ACC112 (cell line): Measurements from ENCODE around the gene SLC13A3.

Experiments
- H2AFZ ChIP-seq: fragments of 200-600 bp; sonication (generic); one replicate; pipeline ENCODE4 v1.6.0; 2017; ENCODE audit warnings: antibody characterized with exemption, low read length; ENCODE audit not compliant: unreplicated experiment
- H3K27ac ChIP-seq: fragments of 200-600 bp; sonication (generic); 2 replicates; pipeline ENCODE4 v1.5.1; 2014; ENCODE audit warnings: low read depth, mild to moderate bottlenecking, antibody characterized with exemption, low read length, moderate library complexity
- H3K27me3 ChIP-seq: fragments of 200-600 bp; sonication (generic); 2 replicates; pipeline ENCODE4 v1.6.1; 2014; ENCODE audit warnings: mild to moderate bottlenecking, antibody characterized with exemption, low read length, moderate library complexity, mixed read lengths; ENCODE audit not compliant: insufficient read depth
- H3K36me3 ChIP-seq: fragments of 200-600 bp; sonication (generic); 2 replicates; pipeline ENCODE4 v1.6.1; 2016; ENCODE audit warnings: mild to moderate bottlenecking, antibody characterized with exemption, low read length, moderate library complexity, mixed read lengths; ENCODE audit not compliant: insufficient read depth
- H3K4me1 ChIP-seq: fragments of 200-600 bp; sonication (generic); one replicate; pipeline ENCODE4 v1.6.1; 2016; ENCODE audit warnings: low read length, mixed read lengths; ENCODE audit not compliant: insufficient read depth, unreplicated experiment, control insufficient read depth
- H3K4me3 ChIP-seq: fragments of 200-600 bp; sonication (generic); 2 replicates; pipeline ENCODE4 v1.5.1; 2014; ENCODE audit warnings: mild to moderate bottlenecking, low read depth, low read length
- H3K79me2 ChIP-seq: fragments of 200-600 bp; sonication (generic); one replicate; pipeline ENCODE4 v1.6.0; 2016; ENCODE audit warnings: low read length; ENCODE audit not compliant: control insufficient read depth, unreplicated experiment, insufficient read depth

The SLC13A3 gene

DNA sequence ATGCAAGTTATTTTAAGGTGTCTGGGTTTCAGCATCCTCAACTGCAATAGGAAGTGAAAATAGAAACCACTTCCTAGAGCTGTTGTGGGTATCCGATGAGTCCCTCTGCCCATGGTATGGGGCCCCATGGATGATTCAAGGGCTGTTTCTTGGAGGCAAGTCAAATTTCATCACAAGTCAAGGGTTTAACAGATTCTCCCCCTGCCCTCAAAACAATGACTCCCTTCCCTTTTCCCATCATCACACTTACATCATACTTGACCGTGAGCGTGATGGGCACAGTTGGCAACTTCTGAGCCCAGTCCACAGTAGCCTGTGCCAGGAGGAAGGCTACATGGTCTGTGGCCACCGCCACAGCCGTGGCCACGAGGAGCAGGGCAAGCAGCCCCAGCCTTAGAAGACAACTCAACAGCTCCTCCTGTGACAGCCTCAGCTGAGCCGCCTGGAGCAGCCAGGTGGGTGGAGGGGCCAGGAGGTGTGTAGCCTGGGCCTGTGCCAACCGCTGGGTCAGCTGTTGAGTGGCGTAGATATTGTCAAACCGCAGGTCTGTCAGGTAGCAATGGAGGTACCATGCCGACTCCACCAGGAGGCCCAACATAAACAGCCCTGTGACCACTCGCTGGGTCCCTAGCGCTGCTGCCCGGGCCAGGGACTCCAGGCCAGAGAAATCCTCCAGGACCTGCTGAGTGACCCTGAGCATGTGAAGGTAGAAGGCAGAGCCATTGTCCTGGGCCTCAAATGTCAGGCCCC, 106.0 kb downstream of the SLC13A3 start:
- Histone ChIP-seq H3K79me2 (no peaks in the 10 kb centered on the region), H3K27ac (no peak overlapping the region), H3K36me3 (no peaks in the 10 kb centered on the region), H3K27me3 (peaks cover 39% of the 10 kb centered on the region), H3K4me1 (peaks cover 4% of the 10 kb centered on the region), H3K4me3 (no peak overlapping the region), H2AFZ (no peak overlapping the region)

DNA sequence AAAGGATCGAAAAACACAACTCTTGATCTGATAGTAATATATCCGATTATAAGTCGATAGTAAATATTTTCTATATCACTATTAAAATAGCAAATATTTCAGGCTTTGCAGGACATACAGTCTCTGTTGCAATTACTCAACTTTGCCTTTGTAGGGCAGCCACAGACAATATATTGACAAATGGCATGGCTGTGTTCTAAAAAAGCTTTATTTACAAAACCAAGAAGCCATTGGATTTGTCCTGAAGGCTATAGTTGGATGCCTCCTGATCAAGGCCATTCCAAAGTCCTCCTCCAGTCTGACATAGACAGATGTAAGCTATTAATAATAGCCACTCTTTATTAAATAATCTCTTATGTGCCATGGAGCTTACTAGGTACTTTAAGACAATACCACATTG, 106.7 kb downstream of the SLC13A3 start:
- peaks cover 46% of the 10 kb centered on the region for H3K27me3 ChIP-seq
- no peaks in the 10 kb centered on the region for H3K79me2 ChIP-seq
- no peaks in the 10 kb centered on the region for H3K36me3 ChIP-seq
- no peak overlapping the region for H3K4me3 ChIP-seq
- no peak overlapping the region for H2AFZ ChIP-seq
- H3K4me1 ChIP-seq: peaks cover 4% of the 10 kb centered on the region
- H3K27ac ChIP-seq: no peak overlapping the region

GRCh38 chr20:46543959-46544358, 107.3 kb downstream of the SLC13A3 start:
- H3K36me3 ChIP-seq: no peaks in the 10 kb centered on the region
- H3K27ac ChIP-seq: no peak overlapping the region
- H3K27me3 ChIP-seq: peaks cover 52% of the 10 kb centered on the region
- no peaks in the 10 kb centered on the region for H3K79me2 ChIP-seq
- H2AFZ ChIP-seq: no peak overlapping the region
- H3K4me1 ChIP-seq: peaks cover 4% of the 10 kb centered on the region
- no peak overlapping the region for H3K4me3 ChIP-seq

DNA sequence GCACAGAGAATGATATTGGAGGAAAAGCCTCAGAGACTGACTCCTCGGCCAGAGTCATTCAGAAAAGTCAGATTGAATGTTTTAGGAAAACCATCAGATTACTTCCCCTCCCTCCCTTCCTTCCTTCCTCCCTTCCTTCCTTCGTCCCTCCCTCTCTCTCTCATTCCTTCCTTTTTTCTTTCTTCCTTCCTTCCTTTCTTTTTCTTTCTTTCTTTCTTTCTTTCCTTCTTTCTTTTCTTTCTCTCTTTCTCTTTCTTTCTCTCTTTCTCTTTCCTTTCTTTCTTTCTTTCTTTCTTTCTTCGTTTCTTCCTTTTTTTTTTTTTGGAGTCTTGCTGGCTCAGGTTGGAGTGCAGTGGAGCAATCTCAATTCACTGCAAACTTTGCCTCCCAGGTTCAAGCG, 108.2 kb downstream of the SLC13A3 start:
- Histone ChIP-seq H2AFZ (no peak overlapping the region), H3K27ac (no peak overlapping the region), H3K4me1 (peaks cover 4% of the 10 kb centered on the region), H3K36me3 (no peaks in the 10 kb centered on the region), H3K27me3 (peaks cover 56% of the 10 kb centered on the region), H3K79me2 (no peaks in the 10 kb centered on the region), H3K4me3 (no peak overlapping the region)

GRCh38 chr20:46541229-46541935, 109.9 kb downstream of the SLC13A3 start:
- peaks cover 4% of the 10 kb centered on the region for H3K4me1 ChIP-seq
- H3K27me3 ChIP-seq: peaks cover 65% of the 10 kb centered on the region
- no peak overlapping the region for H3K27ac ChIP-seq
- H2AFZ ChIP-seq: no peak overlapping the region
- no peak overlapping the region for H3K4me3 ChIP-seq
- H3K79me2 ChIP-seq: no peaks in the 10 kb centered on the region
- no peaks in the 10 kb centered on the region for H3K36me3 ChIP-seq

DNA sequence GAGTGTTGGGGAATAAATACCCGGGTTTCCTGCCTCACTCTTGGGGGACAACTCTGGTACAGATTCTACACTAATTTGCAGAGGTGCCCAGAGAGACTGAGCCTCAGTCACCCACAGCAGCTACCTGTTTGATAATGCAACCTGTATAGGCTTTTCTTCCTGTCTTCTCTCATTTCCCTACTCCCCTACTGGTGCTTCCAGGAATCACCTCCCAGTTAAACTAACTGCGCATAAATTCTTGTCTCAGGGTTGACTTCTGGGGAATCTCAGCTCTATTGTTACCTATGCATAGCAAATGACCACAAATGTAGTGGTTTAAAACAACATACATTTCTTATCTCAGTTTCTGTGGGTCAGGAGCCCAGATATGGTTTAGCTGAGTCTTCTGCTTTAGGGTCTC, 112.1 kb downstream of the SLC13A3 start:
- no peaks in the 10 kb centered on the region for H3K4me1 ChIP-seq
- no peak overlapping the region for H3K4me3 ChIP-seq
- H2AFZ ChIP-seq: no peak overlapping the region
- no peaks in the 10 kb centered on the region for H3K79me2 ChIP-seq
- H3K36me3 ChIP-seq: no peaks in the 10 kb centered on the region
- peaks cover 88% of the 10 kb centered on the region for H3K27me3 ChIP-seq
- no peak overlapping the region for H3K27ac ChIP-seq

DNA sequence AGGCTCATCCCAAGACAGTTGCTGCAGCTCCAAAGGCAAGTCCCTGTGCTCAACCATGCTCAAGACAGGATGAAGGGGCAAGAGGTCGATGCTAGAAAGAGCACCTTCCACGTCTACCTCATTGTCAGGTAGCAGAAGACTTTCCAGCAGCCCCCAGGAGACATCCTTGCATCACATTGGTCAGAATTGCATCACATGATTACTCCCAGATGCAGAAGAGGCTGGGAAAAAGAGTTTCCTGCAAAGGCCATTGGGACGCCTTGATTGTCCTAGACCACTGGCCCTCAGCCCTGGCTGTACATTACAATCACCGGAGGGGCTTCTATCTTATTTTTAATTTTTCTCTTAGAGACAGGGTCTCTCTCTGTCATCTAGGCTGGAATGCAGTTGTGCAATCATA, 120.6 kb downstream of the SLC13A3 start:
- H3K27ac ChIP-seq: no peak overlapping the region
- peaks cover 84% of the 10 kb centered on the region for H3K27me3 ChIP-seq
- no peak overlapping the region for H3K4me3 ChIP-seq
- H3K36me3 ChIP-seq: no peaks in the 10 kb centered on the region
- no peaks in the 10 kb centered on the region for H3K79me2 ChIP-seq
- H2AFZ ChIP-seq: no peak overlapping the region
- no peaks in the 10 kb centered on the region for H3K4me1 ChIP-seq

DNA sequence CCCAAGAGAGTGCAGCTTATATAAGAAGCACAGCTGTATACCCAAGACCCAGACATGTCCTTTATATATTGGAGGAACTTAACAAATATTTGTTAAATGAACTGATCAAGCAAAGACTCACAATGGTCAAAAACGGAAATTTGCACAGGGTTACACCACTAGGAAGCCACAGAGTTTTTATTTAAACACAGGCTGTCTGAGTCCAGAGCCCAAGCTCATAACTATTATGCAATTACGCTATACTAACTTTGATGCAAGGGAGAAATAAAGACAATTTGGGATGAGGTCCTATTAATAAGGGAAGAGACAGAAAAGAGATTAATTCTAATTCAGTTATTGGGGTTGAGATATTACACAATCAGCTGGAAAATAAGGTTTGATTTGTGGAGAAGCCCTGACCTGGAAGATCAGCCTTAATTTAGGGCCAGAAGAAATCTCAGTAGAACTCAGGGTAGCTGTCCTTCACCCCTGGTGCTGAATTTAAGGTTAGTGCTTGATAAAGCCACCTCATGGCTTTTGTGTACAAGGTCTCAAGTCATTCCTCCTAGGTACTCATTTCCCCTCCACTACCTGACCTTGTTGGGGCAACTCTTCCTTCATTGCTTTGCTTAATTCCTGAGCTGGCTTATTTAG, 127.4 kb downstream of the SLC13A3 start:
- Histone ChIP-seq H3K36me3 (no peaks in the 10 kb centered on the region), H3K4me1 (no peaks in the 10 kb centered on the region), H3K4me3 (no peak overlapping the region)

GRCh38 chr20:46523108-46523507, 128.2 kb downstream of the SLC13A3 start:
- Histone ChIP-seq H3K4me3 (no peak overlapping the region), H3K4me1 (no peaks in the 10 kb centered on the region), H3K27ac (no peak overlapping the region), H3K79me2 (no peaks in the 10 kb centered on the region), H2AFZ (no peak overlapping the region), H3K36me3 (no peaks in the 10 kb centered on the region), H3K27me3 (peaks cover 30% of the 10 kb centered on the region)

More for the DNA sequence above, 127.4 kb downstream of the SLC13A3 start:
- Histone ChIP-seq H3K79me2 (no peaks in the 10 kb centered on the region), H3K27ac (no peak overlapping the region), H2AFZ (no peak overlapping the region), H3K27me3 (peaks cover 37% of the 10 kb centered on the region)

GRCh38 chr20:46520976-46521579, 130.2 kb downstream of the SLC13A3 start:
- no peaks in the 10 kb centered on the region for H3K79me2 ChIP-seq
- H3K4me3 ChIP-seq: no peak overlapping the region
- H3K27ac ChIP-seq: no peak overlapping the region
- H3K27me3 ChIP-seq: peaks cover 29% of the 10 kb centered on the region
- H3K4me1 ChIP-seq: no peaks in the 10 kb centered on the region
- H3K36me3 ChIP-seq: no peaks in the 10 kb centered on the region
- H2AFZ ChIP-seq: no peak overlapping the region
